ENCODE measurements around the gene ZNF362. TPM values are rescaled to one million over a fixed set of nuclear protein-coding genes. Genes with fewer than 3 reads are reported as not detected.
A peak's percentile ranks its signal among the peaks of the same experiment; 100 is the strongest.
"Not testable (repeated sequence)": the region's sequence is repeated elsewhere in the genome, so short reads cannot be mapped to it uniquely, and the experiment has no call there.

Gene ZNF362, protein sequence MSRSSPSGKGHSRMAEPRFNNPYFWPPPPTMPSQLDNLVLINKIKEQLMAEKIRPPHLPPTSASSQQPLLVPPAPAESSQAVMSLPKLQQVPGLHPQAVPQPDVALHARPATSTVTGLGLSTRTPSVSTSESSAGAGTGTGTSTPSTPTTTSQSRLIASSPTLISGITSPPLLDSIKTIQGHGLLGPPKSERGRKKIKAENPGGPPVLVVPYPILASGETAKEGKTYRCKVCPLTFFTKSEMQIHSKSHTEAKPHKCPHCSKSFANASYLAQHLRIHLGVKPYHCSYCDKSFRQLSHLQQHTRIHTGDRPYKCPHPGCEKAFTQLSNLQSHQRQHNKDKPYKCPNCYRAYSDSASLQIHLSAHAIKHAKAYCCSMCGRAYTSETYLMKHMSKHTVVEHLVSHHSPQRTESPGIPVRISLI
- 14.0 TPM for total RNA-seq

GRCh38 chr1:33256471-33257206 lies at the start of gene ZNF362:
TSS of gene ZNF362 (plus strand) at chr1:33256492. CDS start at chr1:33270575, 14,083 bp downstream.
- peak; percentile 72 for ATAC-seq

DNA sequence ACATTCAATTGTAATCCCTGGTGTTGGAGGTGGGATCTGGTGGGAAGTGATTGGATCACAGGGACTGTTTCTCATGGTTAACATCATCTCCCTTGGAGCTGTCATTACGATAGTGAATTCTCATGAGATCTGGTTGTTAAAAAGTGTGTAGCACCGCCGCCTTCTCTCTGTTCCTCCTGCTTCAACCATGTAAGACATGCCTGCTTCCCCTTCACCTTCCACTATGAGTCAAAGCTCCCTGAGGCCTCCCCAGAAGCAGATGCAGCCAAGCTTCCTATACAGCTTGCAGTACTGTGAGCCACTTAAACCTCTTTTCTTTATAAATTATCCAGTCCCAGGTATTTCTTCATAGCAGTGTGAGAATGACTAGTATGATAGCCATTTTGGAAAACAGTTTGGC lies 44.3 kb upstream of the ZNF362 start:
- ATAC-seq = no peak

DNA sequence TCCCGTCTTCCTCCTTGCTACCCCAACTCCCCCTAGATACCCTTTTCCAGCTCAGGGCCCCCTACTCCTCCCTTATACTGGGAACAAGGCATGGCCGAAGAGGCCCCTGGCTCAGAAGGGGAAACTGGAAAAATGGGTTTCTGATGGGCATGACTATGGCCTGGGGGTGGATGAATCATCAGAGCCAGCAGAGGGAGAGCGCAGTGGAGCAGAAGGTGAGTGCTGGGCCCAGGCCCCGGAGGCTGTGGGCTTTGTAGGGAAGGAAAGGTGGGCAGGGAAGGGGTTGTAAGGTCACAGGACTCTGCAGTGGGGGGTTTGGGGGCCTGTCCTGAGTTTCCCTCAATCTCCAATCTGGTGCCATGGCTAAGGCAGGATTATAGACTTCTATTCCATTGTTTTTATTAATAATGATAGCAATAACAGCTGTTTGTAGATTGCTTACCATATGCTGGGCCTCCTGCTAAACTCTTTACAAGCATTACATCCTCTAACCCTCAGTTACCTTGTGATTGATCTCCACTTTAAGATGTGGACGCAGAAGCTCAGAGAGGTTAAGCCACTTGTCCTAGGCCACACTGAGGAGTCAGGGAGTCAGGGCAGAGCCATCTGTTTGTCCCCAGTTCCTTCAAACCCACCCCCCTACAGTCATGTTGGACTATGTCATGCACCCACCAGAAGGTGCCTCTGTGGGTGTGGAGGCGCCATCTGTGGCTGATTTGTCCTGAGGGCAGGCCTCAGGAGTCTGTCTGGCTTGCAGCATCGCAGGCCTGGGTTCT lies 36.2 kb upstream of the ZNF362 start:
- ATAC-seq = peak; percentile 67

DNA sequence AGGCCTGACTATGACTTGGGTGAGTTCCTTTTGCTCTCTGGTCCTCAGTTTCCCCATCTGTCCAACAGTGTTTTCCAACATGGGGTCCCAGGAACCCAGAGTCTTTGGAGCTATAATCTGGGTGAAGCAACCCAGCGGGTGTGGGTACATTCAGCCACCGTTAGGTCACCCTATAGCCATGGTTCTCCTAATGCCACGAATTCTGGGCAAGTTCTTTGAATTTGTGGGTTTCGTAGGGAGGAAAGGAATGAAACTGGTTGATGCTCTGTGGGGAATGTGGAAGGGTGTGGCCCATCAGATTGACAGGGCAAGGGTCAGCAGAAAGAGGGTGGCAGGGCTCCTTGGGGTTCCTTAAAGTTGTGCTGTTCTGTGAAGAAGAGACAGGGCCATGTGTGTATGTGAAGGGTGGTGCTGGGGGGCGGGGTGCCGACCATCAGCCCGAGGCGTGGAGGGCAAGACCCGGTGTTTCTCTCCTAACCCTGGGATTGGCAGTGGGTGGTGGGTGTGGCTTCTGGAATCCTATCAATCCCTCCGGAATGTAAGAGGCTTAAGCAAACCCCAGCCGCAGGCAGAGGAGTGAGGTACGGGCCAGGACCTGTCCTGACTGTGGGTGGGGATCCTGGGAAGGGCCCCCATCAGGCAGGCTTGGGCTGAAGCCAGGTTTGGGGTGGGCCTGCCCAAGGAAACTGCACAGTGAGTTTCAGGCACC lies 35.5 kb upstream of the ZNF362 start:
- ATAC-seq = peak; percentile 93

- ATAC-seq = no peak
These were observed 34.9 kb upstream of the ZNF362 start for GRCh38 chr1:33221385-33221758.

DNA sequence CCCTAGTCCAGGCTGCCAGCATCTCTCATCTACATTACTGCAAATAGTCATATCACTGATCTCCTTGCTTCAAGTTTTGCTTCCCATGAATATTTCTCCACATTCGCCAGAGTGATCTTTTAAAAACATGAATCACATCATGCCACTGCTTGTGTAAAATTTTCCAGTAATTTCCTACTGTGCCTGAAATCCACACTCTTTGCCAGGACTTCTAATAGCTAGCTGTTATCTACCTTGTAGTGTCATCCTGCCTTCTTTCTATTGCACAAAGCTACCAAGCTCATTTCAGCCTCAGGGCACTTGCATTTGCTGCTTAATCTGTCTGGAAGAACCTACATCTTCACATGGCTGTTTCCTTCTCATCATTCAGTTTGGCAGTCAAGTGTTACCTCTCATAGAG lies 33.9 kb upstream of the ZNF362 start:
- ATAC-seq = no peak

GRCh38 chr1:33224166-33224707 lies 32.1 kb upstream of the ZNF362 start:
- no peak for ATAC-seq

- no peak for ATAC-seq
These were observed 30.7 kb upstream of the ZNF362 start for GRCh38 chr1:33225586-33225985.

- peak; percentile 50 for ATAC-seq
These were observed 27.3 kb upstream of the ZNF362 start for GRCh38 chr1:33228935-33229487.

DNA sequence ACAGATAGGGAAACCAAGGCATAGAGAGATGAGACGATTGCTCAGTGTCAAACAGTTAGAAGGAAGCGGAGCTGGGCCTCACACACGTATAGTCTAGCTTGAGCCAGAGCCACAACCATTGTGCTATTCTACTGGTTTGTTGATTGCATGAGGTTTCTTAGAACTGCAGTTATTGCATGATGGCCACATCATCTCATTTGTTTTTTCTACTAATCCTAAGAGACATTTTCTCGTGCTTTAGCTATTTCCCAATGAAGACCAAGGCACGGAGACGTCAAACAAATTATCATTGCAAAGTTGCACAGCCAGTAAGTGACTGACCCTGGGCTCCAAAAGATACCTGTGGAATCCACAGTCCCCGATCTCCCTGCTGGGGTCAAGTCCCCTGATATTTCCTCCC lies 25.1 kb upstream of the ZNF362 start:
- ATAC-seq = no peak

GRCh38 chr1:33232716-33233115 lies 23.6 kb upstream of the ZNF362 start:
- no peak for ATAC-seq

DNA sequence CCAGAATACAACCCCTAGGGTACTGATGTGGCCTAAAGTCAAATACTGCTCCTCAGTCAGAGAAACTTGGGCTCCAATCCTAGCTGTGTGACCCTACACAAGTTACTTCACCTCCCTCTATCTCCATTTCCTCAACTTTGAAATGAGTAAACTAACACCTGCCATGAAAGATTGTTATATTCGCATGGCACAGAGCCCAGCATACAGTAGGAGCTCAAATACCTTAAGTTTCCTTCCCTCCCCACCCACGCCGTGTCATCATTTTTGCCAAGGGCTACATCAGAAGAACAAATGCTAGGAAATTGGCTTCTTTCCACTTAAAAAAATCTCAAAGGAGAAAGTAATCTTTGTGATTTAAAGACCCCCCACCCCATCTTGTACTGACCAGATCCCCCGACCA lies 22.2 kb upstream of the ZNF362 start:
- ATAC-seq = peak; percentile 55

- peak; percentile 40 for ATAC-seq
These were observed 21.7 kb upstream of the ZNF362 start for GRCh38 chr1:33234588-33234990.

GRCh38 chr1:33235521-33235920 lies 20.8 kb upstream of the ZNF362 start:
- no peak for ATAC-seq

DNA sequence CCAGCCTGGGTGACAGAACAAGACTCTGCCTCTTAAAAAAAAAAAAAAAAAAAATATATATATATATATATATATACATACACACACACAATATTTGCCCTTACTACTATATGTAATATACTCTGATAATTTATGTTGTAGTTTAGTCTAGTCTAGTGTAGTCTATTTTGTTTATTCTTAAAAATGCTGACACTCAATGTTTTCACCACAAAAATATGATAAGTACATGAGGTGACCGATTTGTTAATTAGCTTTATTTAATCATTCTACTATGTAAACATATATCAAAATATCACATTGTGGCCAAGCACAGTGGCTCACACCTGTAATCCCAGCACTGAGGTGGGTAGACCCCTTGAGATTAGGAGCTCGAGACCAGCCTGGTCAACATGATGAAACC lies 19.8 kb upstream of the ZNF362 start:
- ATAC-seq = no peak

- ATAC-seq = no peak
These were observed 18.7 kb upstream of the ZNF362 start for GRCh38 chr1:33237579-33237978.

- not testable (repeated sequence) for ATAC-seq
These were observed 18.0 kb upstream of the ZNF362 start for GRCh38 chr1:33238194-33238724.

DNA sequence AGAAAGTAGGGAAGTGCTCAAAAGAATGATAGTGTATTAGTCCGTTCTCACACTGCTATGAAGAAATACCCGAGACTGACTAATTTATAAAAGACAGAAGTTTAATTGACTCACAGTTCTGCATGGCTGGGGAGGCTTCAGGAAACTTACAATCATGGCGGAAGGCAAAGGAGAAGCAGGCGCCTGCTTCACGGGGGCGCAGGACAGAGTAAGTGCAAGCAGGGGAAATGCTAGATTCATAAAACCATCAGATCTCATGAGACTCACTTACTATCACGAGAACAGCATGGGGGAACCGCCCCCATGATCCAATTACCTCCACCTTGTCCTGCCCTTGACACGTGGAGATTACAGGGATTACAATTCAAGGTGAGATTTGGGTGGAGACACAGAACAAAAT lies 16.9 kb upstream of the ZNF362 start:
- not testable (repeated sequence) for ATAC-seq

GRCh38 chr1:33241866-33242265 lies 14.4 kb upstream of the ZNF362 start:
- no peak for ATAC-seq

GRCh38 chr1:33242652-33243051 lies 13.6 kb upstream of the ZNF362 start:
- no peak for ATAC-seq

GRCh38 chr1:33244143-33244808 lies 12.0 kb upstream of the ZNF362 start:
- ATAC-seq = no peak
